GM12878 (cell line): Measurements from ENCODE around the gene FLVCR2. TPM values are rescaled to one million over a fixed set of nuclear protein-coding genes. Genes with fewer than 3 reads are reported as not detected.

Source experiments
- ATAC-seq: fragments of 200-7000 bp; cut with Tn5 transposase; 3 replicates; pipeline ENCODE4 v1.9.1; 2020; ENCODE audit warnings: mild to moderate bottlenecking, moderate library complexity
- BruUV-seq: library from RNA; stranded (reverse); fragments of 400-500 nt; replicated peaks from 2 replicates; lab custom pipeline; 2021; lab: Mats Ljungman, UMichigan
- CTCF ChIA-PET: fragments of 300-600 bp; sonication (Branson Sonifier 250); formaldehyde crosslinking; extraction: SDS; loops from one replicate; lab custom pipeline; 2021; ENCODE audit warnings: inconsistent platforms; lab: Yijun Ruan, JAX
- POLR2A ChIA-PET: fragments of 350-600 bp; formaldehyde crosslinking; extraction: SDS; loops from one replicate; lab custom pipeline; 2021; ENCODE audit warnings: inconsistent platforms; lab: Charles Lee
- RAD21 ChIA-PET: fragments of 300-600 bp; sonication (Branson Sonifier 250); formaldehyde crosslinking; loops from one replicate; lab custom pipeline; 2023; ENCODE audit warnings: antibody characterized with exemption; ENCODE audit not compliant: unreplicated experiment; lab: Charles Lee
- SMC1A ChIA-PET: fragments of 300-600 bp; sonication (Branson Sonifier 250); formaldehyde crosslinking; loops from one replicate; lab custom pipeline; 2023; ENCODE audit not compliant: unreplicated experiment, uncharacterized antibody; lab: Charles Lee
- DNase-seq: peaks from one replicate; pipeline ENCODE4 v3.0.0-alpha.2; 2011; ENCODE audit warnings: low read depth, low spot score
- FAIRE-seq: peaks from 3 replicates; lab custom pipeline; 2011; peaks lifted over from hg19 to GRCh38; lab: Jason Lieb, UNC
- H2AFZ ChIP-seq: 2 replicates; pipeline ENCODE4 v1.6.0; 2011; ENCODE audit warnings: low read depth, low read length, control low read depth; ENCODE audit not compliant: control insufficient read depth
- H3K27ac ChIP-seq: 2 replicates; pipeline ENCODE4 v1.5.1; 2011; ENCODE audit warnings: control low read depth; ENCODE audit not compliant: control insufficient read depth, insufficient read depth
- H3K27me3 ChIP-seq, 2 experiments: replicated peaks in 1 of 2; 2 replicates each; pipeline versions ENCODE4 v1.6.0 to v1.6.1; 2011; ENCODE audit warnings: low read length in 1 of 2; ENCODE audit not compliant: control insufficient read depth in 2 of 2, insufficient read depth in 2 of 2
- H3K36me3 ChIP-seq, 2 experiments: 2 replicates each; pipeline ENCODE4 v1.5.1; 2011; ENCODE audit warnings: low read length in 1 of 2; ENCODE audit not compliant: control insufficient read depth in 2 of 2, insufficient read depth in 2 of 2
- H3K4me1 ChIP-seq: 2 replicates; pipeline ENCODE4 v1.6.1; 2011; ENCODE audit warnings: mild to moderate bottlenecking, low read length, moderate library complexity, mixed read lengths; ENCODE audit not compliant: control insufficient read depth, insufficient read depth
- H3K4me2 ChIP-seq: 2 replicates; pipeline ENCODE4 v1.6.0; 2011; ENCODE audit warnings: control low read depth; ENCODE audit not compliant: control insufficient read depth, insufficient read depth
- H3K4me3 ChIP-seq: fragments of 200-600 bp; sonication (generic); 2 replicates; pipeline ENCODE4 v1.5.1; 2016
- H3K79me2 ChIP-seq: 2 replicates; pipeline ENCODE4 v1.6.0; 2011; ENCODE audit warnings: low read length; ENCODE audit not compliant: control insufficient read depth, insufficient read depth
- H3K9ac ChIP-seq: 2 replicates; pipeline ENCODE4 v1.8.0; 2011; ENCODE audit warnings: low read length, control low read depth, mixed read lengths; ENCODE audit not compliant: control insufficient read depth, insufficient read depth
- H3K9me3 ChIP-seq: replicated peaks from 3 replicates; pipeline ENCODE4 v1.5.1; 2011; ENCODE audit warnings: mild to moderate bottlenecking, low read length; ENCODE audit not compliant: control insufficient read depth, insufficient read depth
- H4K20me1 ChIP-seq: 2 replicates; pipeline ENCODE4 v1.6.0; 2011; ENCODE audit not compliant: control insufficient read depth, insufficient read depth
- CREB1 ChIP-seq: IDR thresholded peaks from 2 replicates; pipeline ENCODE4 v1.6.1; 2012; ENCODE audit warnings: low read depth, mild to moderate bottlenecking, inconsistent platforms
- HDGF ChIP-seq: fragments of 450-650 bp; IDR thresholded peaks from 2 replicates; pipeline ENCODE4 v1.6.1; 2016; ENCODE audit warnings: antibody characterized with exemption
- IKZF1 ChIP-seq: fragments of 450-650 bp; conservative IDR thresholded peaks from 2 replicates; pipeline ENCODE4 v1.6.1; 2017; ENCODE audit warnings: antibody characterized with exemption, mild to moderate bottlenecking
- IRF3 ChIP-seq: fragments of 450-650 bp; IDR thresholded peaks from 2 replicates; pipeline ENCODE4 v1.6.1; 2014; ENCODE audit warnings: mild to moderate bottlenecking
- MTA2 ChIP-seq: fragments of 450-650 bp; IDR thresholded peaks from 2 replicates; pipeline ENCODE4 v1.6.1; 2016; ENCODE audit warnings: low read depth, mild to moderate bottlenecking, moderate library complexity
- MYB ChIP-seq: fragments of 150-350 bp; IDR thresholded peaks from 2 replicates; pipeline ENCODE4 v1.6.1; 2014; ENCODE audit warnings: mild to moderate bottlenecking, low read depth, low read length, borderline replicate concordance
- NFXL1 ChIP-seq: fragments of 450-650 bp; IDR thresholded peaks from 2 replicates; pipeline ENCODE4 v1.6.1; 2017; ENCODE audit warnings: antibody characterized with exemption, mild to moderate bottlenecking, borderline replicate concordance
- NFYA ChIP-seq: IDR thresholded peaks from 2 replicates; pipeline ENCODE4 v1.6.1; 2011; ENCODE audit warnings: low read depth, mild to moderate bottlenecking, low read length, improper control_type of control experiment, borderline replicate concordance
- NR2F1 ChIP-seq: fragments of 450-650 bp; conservative IDR thresholded peaks from 2 replicates; pipeline ENCODE4 v1.6.1; 2017; ENCODE audit warnings: mild to moderate bottlenecking
- POLR2AphosphoS5 ChIP-seq: IDR thresholded peaks from 2 replicates; pipeline ENCODE4 v1.6.1; 2011; ENCODE audit warnings: mild to moderate bottlenecking, low read length, inconsistent platforms
- RAD21 ChIP-seq: IDR thresholded peaks from 2 replicates; pipeline ENCODE4 v1.6.1; 2011; ENCODE audit warnings: mild to moderate bottlenecking, low read depth, low read length, moderate library complexity; ENCODE audit not compliant: insufficient read depth
- RBBP5 ChIP-seq: fragments of 200-600 bp; sonication (generic); conservative IDR thresholded peaks from 2 replicates; pipeline ENCODE4 v1.6.1; 2016
- SMAD1 ChIP-seq: fragments of 450-650 bp; IDR thresholded peaks from 2 replicates; pipeline ENCODE4 v1.6.1; 2018; ENCODE audit warnings: mild to moderate bottlenecking, low read depth; ENCODE audit not compliant: partially characterized antibody
- SPI1 ChIP-seq: IDR thresholded peaks from 2 replicates; pipeline ENCODE4 v1.6.1; 2011; ENCODE audit warnings: low read depth, mild to moderate bottlenecking, low read length, moderate library complexity, borderline replicate concordance; ENCODE audit not compliant: insufficient read depth
- STAT1 ChIP-seq: fragments of 450-650 bp; conservative IDR thresholded peaks from 2 replicates; pipeline ENCODE4 v1.6.1; 2014; ENCODE audit warnings: antibody characterized with exemption, mild to moderate bottlenecking
- USF1 ChIP-seq: IDR thresholded peaks from 2 replicates; pipeline ENCODE4 v1.6.1; 2011; ENCODE audit warnings: borderline replicate concordance, low read depth, mild to moderate bottlenecking, moderate library complexity, mixed read lengths, low read length; ENCODE audit not compliant: insufficient read depth; ENCODE audit errors: extremely low read length
- ZBTB11 ChIP-seq: fragments of 450-650 bp; formaldehyde crosslinking; IDR thresholded peaks from 2 replicates; pipeline ENCODE4 v1.5.0; 2022; ENCODE audit warnings: mild to moderate bottlenecking, missing genetic modification characterization
- ZNF384 ChIP-seq: IDR thresholded peaks from 2 replicates; pipeline ENCODE4 v1.6.1; 2012; ENCODE audit warnings: low read depth, mild to moderate bottlenecking, low read length, improper control_type of control experiment, borderline replicate concordance
- in situ Hi-C: fragments of 300-500 bp; cut with MboI; formaldehyde crosslinking; loops from 9 replicates; pipeline ENCODE4 v1.14.3; 2018; ENCODE audit warnings: mixed read lengths
- intact Hi-C: fragments of 100-400 bp; cut with micrococcal nuclease; formaldehyde crosslinking; loops from one replicate; pipeline ENCODE4 v1.14.2; 2022; ENCODE audit not compliant: unreplicated experiment
- polyA plus RNA-seq, 11 experiments: library from polyadenylated mRNA; depleted of rRNA in 4 of 11; unstranded in 6 of 11; stranded (reverse) in 5 of 11; fragments of >200 nt; fragmentation: Nextera tagmentation in 4 of 11; fragmentation: Illumina TruSeq in 1 of 11; extraction: Ambion mirVana in 4 of 11; extraction: Trizol in 1 of 11; gene quantifications; 1 replicate in 1 of 11; 2 replicates in 10 of 11; pipeline versions ENCODE4 v1.2.1 to v1.2.3, GENCODE V29; 2011 to 2016; ENCODE audit warnings: inconsistent platforms in 2 of 11, missing spikeins in 2 of 11, low read depth in 1 of 11
- total RNA-seq, 4 experiments: library from RNA; depleted of rRNA in 3 of 4; stranded (reverse); fragments of >200 nt in 3 of 4; fragmentation: Illumina TruSeq in 1 of 4; extraction: Trizol in 1 of 4; gene quantifications; 2 replicates each; pipeline versions ENCODE4 v1.2.1 to v1.2.3, GENCODE V29; 2013 to 2021

The FLVCR2 gene
- total and polyA plus RNA-seq, 10 of the 15 experiments (the other 5 are each of a cell fraction or from before 2014, with no cell fraction given) = 0.24 to 3.7 (median 1.6) TPM

DNA sequence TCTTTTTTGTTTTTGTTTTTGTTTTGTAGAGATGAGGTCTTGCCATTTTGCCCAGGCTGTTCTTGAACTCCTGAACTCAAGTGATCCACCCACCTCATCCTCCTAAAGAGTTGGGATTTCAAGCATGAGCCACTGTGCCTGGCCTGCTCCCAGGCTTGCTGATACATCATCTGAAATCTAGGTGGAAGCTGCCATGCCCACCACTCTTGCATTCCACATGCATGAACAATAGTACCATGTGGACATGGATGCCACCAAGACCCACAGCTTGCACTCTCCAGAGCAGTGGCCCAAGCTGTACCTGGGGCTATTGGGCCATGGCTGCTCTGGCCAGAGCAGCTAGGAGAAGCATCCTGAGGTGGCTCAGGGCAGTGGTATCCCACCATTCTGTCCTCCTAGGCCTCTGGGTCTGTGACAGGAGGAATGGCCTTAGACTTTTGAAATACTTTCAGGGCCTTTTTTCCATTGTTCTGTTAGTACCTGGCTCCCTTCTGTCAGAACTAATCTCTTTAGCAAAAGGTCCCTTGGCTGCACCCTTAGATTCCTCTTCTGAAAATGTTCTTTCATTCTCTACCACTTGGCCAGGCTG is 13.7 kb downstream of the FLVCR2 start:
- ChIA-PET POLR2A (no interaction called here), CTCF (interaction anchor here (0.9 to 1.6 kb wide), 3 partner anchors 14 to 43 kb away, joined by 3 read pairs; partner anchors contain the start of gene FLVCR2), SMC1A (no interaction called here), RAD21 (no interaction called here)
- Histone ChIP-seq H3K9ac (no peak overlapping the region), H3K9me3 (peaks cover 8% of the 10 kb centered on the region; the same call in 1 of the 3 replicates), H3K36me3 (no peaks in the 10 kb centered on the region), H4K20me1 (no peaks in the 10 kb centered on the region), H3K27me3 (no peaks in the 10 kb centered on the region), H3K79me2 (no peaks in the 10 kb centered on the region), H3K4me2 (no peak overlapping the region), H3K27ac (no peak overlapping the region), H3K4me1 (no peaks in the 10 kb centered on the region), H3K4me3 (no peak overlapping the region), H2AFZ (no peak overlapping the region)
- intact Hi-C loops (no loop called here), in situ Hi-C loops (no loop called here)
- FAIRE-seq (no peak), DNase-seq (no peak), ATAC-seq (no peak)
- no peak for TF ChIP-seq IKZF1
- no peak for TF ChIP-seq STAT1
- TF ChIP-seq RAD21 = no peak
- TF ChIP-seq NR2F1 = no peak
- no peak for TF ChIP-seq SPI1
- TF ChIP-seq POLR2AphosphoS5 = no peak
- no peak for TF ChIP-seq HDGF
- no peak for TF ChIP-seq USF1
- TF ChIP-seq MTA2 = no peak
- TF ChIP-seq MYB = no peak
- TF ChIP-seq CREB1 = no peak
- TF ChIP-seq NFXL1 = no peak
- TF ChIP-seq ZBTB11 (CRISPR knock-in tag) = no peak
- TF ChIP-seq ZNF384 = no peak
- TF ChIP-seq IRF3 = no peak
- TF ChIP-seq RBBP5 = no peak
- no peak for TF ChIP-seq SMAD1
- TF ChIP-seq NFYA = no peak
- BruUV-seq = no TSS peak
